Cardiac muscle cell (in vitro differentiated cells and primary cell): ENCODE measurements around the gene LGR6. TPM values are rescaled to one million over a fixed set of nuclear protein-coding genes. Genes with fewer than 3 reads are reported as not detected.

Experiments used
- DNase-seq, 2 donors: peaks; one replicate each; pipeline versions ENCODE4 v3.0.0 to v3.0.0-alpha.2; 2010 to 2017; ENCODE audit warnings: low read depth in 1 of 2, low spot score in 1 of 2
- H3K27ac ChIP-seq: fragments of 200-600 bp; sonication (generic); 2 replicates; pipeline ENCODE4 v1.5.1; 2016
- H3K27me3 ChIP-seq: fragments of 200-600 bp; sonication (generic); 2 replicates; pipeline ENCODE4 v1.6.0; 2016; ENCODE audit warnings: control low read depth
- H3K36me3 ChIP-seq: fragments of 200-600 bp; sonication (generic); 2 replicates; pipeline ENCODE4 v1.5.1; 2016; ENCODE audit warnings: control low read depth
- H3K4me1 ChIP-seq: fragments of 200-600 bp; sonication (generic); 2 replicates; pipeline ENCODE4 v1.8.1; 2017; ENCODE audit warnings: low read depth, mild to moderate bottlenecking, mixed run types
- H3K4me3 ChIP-seq: fragments of 200-600 bp; sonication (generic); 2 replicates; pipeline ENCODE4 v1.5.1; 2016; ENCODE audit warnings: mild to moderate bottlenecking
- H3K9me3 ChIP-seq: fragments of 200-600 bp; sonication (generic); 2 replicates; pipeline ENCODE4 v1.5.1; 2017; ENCODE audit warnings: low read depth, mild to moderate bottlenecking, control low read depth
- CTCF ChIP-seq: IDR thresholded peaks from 2 replicates; pipeline ENCODE4 v1.5.1; 2012; ENCODE audit warnings: low read depth, mild to moderate bottlenecking, low read length
- polyA plus RNA-seq: library from polyadenylated mRNA; unstranded; fragments of >200 nt; fragmentation: Nextera tagmentation; extraction: Ambion mirVana; gene quantifications from 2 replicates; pipeline ENCODE4 v1.2.1, GENCODE V29; 2016
- total RNA-seq: library from RNA; depleted of rRNA; stranded (reverse); fragments of >200 nt; gene quantifications from 2 replicates; pipeline ENCODE4 v1.2.3, GENCODE V29; 2016

The LGR6 gene
- total and polyA plus RNA-seq, 2 experiments from 2014 or later: 0.16 TPM; not detected in 1

GRCh38 chr1:202225131-202225530, 31.5 kb downstream of the LGR6 start:
- Histone ChIP-seq H3K27ac (no peak overlapping the region), H3K4me3 (no peak overlapping the region), H3K36me3 (no peaks in the 10 kb centered on the region), H3K9me3 (no peaks in the 10 kb centered on the region), H3K4me1 (peaks cover 13% of the 10 kb centered on the region), H3K27me3 (no peaks in the 10 kb centered on the region)
- no peak for DNase-seq
- TF ChIP-seq CTCF: no peak

GRCh38 chr1:202227053-202227672, 33.6 kb downstream of the LGR6 start:
- no peaks in the 10 kb centered on the region for H3K36me3 ChIP-seq
- H3K27ac ChIP-seq: no peak overlapping the region
- no peaks in the 10 kb centered on the region for H3K27me3 ChIP-seq
- peaks cover 13% of the 10 kb centered on the region for H3K4me1 ChIP-seq
- no peak for DNase-seq
- TF ChIP-seq CTCF: no peak
- no peaks in the 10 kb centered on the region for H3K9me3 ChIP-seq
- H3K4me3 ChIP-seq: no peak overlapping the region

- no peak overlapping the region for H3K27ac ChIP-seq
- TF ChIP-seq CTCF: no peak
- no peaks in the 10 kb centered on the region for H3K36me3 ChIP-seq
- no peak overlapping the region for H3K4me3 ChIP-seq
- no peaks in the 10 kb centered on the region for H3K9me3 ChIP-seq
- no peaks in the 10 kb centered on the region for H3K27me3 ChIP-seq
- peaks cover 13% of the 10 kb centered on the region for H3K4me1 ChIP-seq
- no peak for DNase-seq
Measured at GRCh38 chr1:202227997-202228401, 34.4 kb downstream of the LGR6 start.

- Histone ChIP-seq H3K36me3 (no peaks in the 10 kb centered on the region), H3K4me1 (peaks cover 7% of the 10 kb centered on the region), H3K4me3 (no peak overlapping the region), H3K27me3 (no peaks in the 10 kb centered on the region), H3K27ac (no peak overlapping the region), H3K9me3 (no peaks in the 10 kb centered on the region)
- no peak for TF ChIP-seq CTCF
- no peak for DNase-seq
Measured at GRCh38 chr1:202228484-202229122, 35.0 kb downstream of the LGR6 start.

GRCh38 chr1:202229376-202229775, 35.8 kb downstream of the LGR6 start:
- Histone ChIP-seq H3K36me3 (no peaks in the 10 kb centered on the region), H3K27me3 (no peaks in the 10 kb centered on the region), H3K9me3 (no peaks in the 10 kb centered on the region), H3K27ac (no peak overlapping the region), H3K4me3 (no peak overlapping the region), H3K4me1 (no peaks in the 10 kb centered on the region)
- no peak for TF ChIP-seq CTCF
- DNase-seq: no peak
